GM12878 (cell line): ENCODE data around the gene PREX1.

Source experiments
- ATF2 ChIP-seq: IDR thresholded peaks from 2 replicates; pipeline ENCODE4 v1.6.1; 2012; ENCODE audit warnings: low read length, inconsistent platforms
- CHD2 ChIP-seq: IDR thresholded peaks from 2 replicates; pipeline ENCODE4 v1.6.1; 2011; ENCODE audit warnings: low read depth, low read length, improper control_type of control experiment, borderline replicate concordance
- GABPA ChIP-seq: IDR thresholded peaks from 2 replicates; pipeline ENCODE4 v1.6.1; 2014; ENCODE audit warnings: antibody characterized with exemption, low read depth, mild to moderate bottlenecking, inconsistent platforms
- KDM1A ChIP-seq: fragments of 200-600 bp; sonication (generic); IDR thresholded peaks from 2 replicates; pipeline ENCODE4 v1.6.1; 2016; ENCODE audit warnings: borderline replicate concordance
- MAX ChIP-seq: IDR thresholded peaks from 2 replicates; pipeline ENCODE4 v1.6.1; 2012; ENCODE audit warnings: low read depth, low read length, improper control_type of control experiment
- YY1 ChIP-seq: IDR thresholded peaks from 2 replicates; pipeline ENCODE4 v1.6.1; 2011; ENCODE audit warnings: low read depth, mild to moderate bottlenecking, low read length
- TF ChIP-seq, protein P1 (sequence below), 3 experiments: IDR thresholded peaks in 2 of 3; conservative IDR thresholded peaks in 1 of 3; 2 replicates each; pipeline ENCODE4 v1.5.1; 2011; ENCODE audit warnings: low read depth in 3 of 3, low read length in 3 of 3, mild to moderate bottlenecking in 3 of 3, control low read depth in 2 of 3, moderate library complexity in 2 of 3, inconsistent platforms in 1 of 3, mixed read lengths in 1 of 3; ENCODE audit not compliant: control insufficient read depth in 2 of 3, insufficient read depth in 1 of 3; ENCODE audit errors: extremely low read depth in 1 of 3
- TF ChIP-seq, protein P2 (sequence below): IDR thresholded peaks from 2 replicates; pipeline ENCODE4 v1.6.1; 2011; ENCODE audit warnings: mild to moderate bottlenecking, low read depth, low read length, moderate library complexity; ENCODE audit not compliant: insufficient replicate concordance

DNA sequence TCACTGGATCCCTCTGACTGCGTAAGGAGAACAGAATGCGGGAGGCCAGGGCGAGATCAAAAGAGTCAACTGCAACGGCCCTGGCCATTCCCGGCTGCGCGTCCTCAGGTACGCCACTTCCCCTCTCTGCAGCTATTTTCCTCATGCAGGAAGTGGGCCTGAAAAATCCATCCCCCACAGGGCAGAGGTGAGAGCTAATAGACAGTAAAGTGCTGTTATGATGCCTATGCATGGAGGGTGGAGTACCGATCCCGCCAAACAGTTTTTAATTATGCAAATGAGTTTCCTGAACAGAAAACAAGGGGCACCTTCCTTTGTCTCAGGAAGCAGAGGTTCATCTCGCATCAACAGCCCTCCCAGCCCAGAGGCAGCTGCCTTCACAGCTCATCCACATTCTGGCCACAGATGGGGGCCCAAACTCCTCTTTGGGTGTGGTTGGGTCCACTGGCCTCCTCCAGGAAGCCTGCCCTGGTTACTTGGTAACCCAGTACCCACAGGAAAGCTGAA is 9.3 kb downstream of the PREX1 start:
- no peak for TF ChIP-seq CHD2
- no peak for TF ChIP-seq YY1
- no peak for TF ChIP-seq ATF2
- TF ChIP-seq, protein P1, sequence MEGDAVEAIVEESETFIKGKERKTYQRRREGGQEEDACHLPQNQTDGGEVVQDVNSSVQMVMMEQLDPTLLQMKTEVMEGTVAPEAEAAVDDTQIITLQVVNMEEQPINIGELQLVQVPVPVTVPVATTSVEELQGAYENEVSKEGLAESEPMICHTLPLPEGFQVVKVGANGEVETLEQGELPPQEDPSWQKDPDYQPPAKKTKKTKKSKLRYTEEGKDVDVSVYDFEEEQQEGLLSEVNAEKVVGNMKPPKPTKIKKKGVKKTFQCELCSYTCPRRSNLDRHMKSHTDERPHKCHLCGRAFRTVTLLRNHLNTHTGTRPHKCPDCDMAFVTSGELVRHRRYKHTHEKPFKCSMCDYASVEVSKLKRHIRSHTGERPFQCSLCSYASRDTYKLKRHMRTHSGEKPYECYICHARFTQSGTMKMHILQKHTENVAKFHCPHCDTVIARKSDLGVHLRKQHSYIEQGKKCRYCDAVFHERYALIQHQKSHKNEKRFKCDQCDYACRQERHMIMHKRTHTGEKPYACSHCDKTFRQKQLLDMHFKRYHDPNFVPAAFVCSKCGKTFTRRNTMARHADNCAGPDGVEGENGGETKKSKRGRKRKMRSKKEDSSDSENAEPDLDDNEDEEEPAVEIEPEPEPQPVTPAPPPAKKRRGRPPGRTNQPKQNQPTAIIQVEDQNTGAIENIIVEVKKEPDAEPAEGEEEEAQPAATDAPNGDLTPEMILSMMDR (IDR thresholded peaks at IDR 0.05 in 2 of 3, conservative IDR thresholded peaks at IDR 0.05 in 1 of 3; ENCODE audit: control insufficient read depth in 2 of 3, extremely low read depth in 1 of 3, insufficient read depth in 1 of 3, low read depth in 3 of 3, low read length in 3 of 3): no peak
- TF ChIP-seq, protein P2, sequence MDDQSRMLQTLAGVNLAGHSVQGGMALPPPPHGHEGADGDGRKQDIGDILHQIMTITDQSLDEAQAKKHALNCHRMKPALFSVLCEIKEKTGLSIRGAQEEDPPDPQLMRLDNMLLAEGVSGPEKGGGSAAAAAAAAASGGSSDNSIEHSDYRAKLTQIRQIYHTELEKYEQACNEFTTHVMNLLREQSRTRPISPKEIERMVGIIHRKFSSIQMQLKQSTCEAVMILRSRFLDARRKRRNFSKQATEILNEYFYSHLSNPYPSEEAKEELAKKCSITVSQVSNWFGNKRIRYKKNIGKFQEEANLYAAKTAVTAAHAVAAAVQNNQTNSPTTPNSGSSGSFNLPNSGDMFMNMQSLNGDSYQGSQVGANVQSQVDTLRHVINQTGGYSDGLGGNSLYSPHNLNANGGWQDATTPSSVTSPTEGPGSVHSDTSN: no peak
- no peak for TF ChIP-seq KDM1A
- TF ChIP-seq GABPA: peak; percentile 50; the same call in 1 of the 2 replicates
- TF ChIP-seq MAX: no peak
